HG03469 (cell line): Measurements from ENCODE around the gene IDH3G.

Experiments used
- ATAC-seq: cut with Tn5 transposase; IDR thresholded peaks from one replicate; pipeline ENCODE4 v1.9.1; 2021; ENCODE audit warnings: mild to moderate bottlenecking, moderate library complexity, moderate number of reproducible peaks; ENCODE audit not compliant: unreplicated experiment

The IDH3G gene

GRCh38 chrX:153773741-153774575 lies 20.2 kb downstream of the IDH3G start:
- ATAC-seq: no peak

GRCh38 chrX:153773218-153773611 lies 21.0 kb downstream of the IDH3G start:
- no peak for ATAC-seq

DNA sequence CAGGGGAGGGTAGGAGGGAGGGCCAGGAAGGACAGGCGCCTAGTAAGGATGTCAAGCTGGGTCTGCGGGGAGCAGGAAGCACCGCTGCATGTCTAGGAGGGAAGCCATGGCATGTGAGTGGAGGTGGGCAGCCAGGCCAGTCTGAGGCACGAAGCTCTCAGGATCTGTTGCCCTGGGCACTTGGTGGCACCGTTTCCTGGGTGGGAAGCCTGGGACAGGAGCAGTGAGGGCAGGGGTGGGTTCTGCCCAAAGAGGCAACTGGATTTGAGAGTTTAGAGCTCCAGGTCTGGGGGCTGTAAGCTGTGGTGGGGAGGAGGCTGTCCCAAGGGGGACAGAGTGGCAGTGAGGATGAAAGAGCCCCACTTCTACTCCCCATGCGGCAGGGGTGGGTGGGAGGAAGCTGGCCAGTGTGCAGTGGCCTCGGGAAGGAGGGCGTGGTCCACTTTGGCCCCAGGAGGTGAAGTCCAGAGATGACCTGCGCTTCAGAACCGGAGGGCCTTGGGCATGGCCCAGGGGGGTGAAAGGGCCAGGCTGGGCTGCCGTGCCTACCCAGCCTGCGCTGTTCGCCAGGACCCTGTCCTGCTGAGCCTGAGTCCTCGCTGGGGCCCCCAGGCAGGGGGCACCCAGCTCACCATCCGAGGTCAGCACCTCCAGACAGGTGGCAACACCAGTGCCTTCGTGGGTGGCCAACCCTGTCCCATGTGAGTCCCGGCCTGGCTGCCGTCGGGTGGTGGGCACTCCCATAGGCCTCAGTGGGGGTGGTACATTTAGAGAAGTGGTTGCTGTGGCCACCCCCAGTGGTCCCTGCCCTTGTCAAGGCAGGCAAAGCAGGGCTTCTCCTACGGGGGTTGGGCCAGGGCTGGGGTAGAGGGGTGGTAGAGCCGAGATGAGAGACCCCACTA lies 21.6 kb downstream of the IDH3G start:
- no peak for ATAC-seq

- no peak for ATAC-seq
These were observed 22.5 kb downstream of the IDH3G start for GRCh38 chrX:153771415-153772315.

DNA sequence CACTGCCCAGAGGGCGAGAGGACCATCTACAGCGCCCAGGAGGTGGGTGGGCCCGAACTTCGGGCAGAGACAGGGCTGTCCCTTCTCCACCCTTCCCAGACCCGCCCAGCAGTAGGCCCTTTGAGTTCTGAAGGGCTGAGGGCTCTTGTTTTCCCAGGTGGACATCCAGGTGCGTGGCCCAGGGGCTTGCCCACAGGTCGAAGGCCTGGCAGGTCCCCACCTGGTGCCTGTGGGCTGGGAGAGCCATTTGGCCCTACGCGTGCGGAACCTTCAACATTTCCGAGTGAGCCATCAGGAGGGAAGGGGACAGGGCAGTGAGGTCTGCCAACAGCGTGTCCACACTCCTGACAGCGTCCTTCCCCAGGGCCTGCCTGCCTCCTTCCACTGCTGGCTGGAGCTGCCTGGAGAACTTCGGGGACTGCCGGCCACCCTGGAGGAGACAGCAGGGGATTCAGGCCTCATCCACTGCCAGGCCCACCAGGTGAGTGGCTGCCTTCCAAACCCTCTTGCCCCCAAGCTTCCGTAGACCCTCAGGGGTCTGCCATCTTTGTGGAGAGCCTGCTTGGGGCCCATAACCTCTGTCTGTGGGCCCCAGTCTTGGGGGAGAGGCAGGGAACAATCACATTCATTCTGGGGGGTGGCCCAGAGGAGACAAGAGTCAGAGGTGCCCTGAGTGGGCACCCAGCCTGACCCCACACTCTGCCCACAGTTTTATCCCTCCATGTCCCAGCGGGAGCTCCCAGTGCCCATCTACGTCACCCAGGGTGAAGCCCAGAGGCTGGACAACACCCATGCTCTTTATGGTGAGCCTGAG lies 23.4 kb downstream of the IDH3G start:
- ATAC-seq: no peak

DNA sequence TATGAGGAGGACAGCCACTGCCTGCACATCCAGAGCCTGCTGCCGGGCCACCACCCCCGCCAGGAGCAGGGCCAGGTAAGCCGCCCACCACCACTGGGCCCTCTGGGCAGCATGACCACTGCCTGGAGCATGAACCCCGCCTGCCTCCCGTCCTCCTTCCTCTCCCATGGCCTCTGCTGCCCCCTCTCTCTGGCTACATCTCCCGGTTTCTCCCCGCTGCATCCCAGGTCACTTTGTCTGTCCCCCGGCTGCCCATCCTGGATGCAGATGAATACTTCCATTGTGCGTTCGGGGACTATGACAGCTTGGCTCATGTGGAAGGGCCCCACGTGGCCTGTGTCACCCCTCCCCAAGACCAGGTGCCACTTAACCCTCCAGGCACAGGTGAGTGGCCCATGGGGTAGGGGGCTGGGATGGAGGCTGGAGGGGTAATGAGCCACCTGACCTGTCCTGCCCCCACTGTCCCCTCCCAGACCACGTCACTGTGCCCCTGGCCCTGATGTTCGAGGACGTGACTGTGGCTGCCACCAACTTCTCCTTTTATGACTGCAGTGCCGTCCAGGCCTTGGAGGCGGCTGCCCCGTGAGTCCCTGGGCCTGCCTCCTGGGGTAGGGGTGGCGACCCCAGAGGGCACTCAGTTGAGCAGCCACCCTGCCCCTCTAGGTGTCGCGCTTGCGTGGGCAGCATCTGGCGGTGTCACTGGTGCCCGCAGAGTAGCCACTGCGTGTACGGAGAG lies 24.1 kb downstream of the IDH3G start:
- no peak for ATAC-seq

- ATAC-seq: no peak
These were observed 24.9 kb downstream of the IDH3G start for GRCh38 chrX:153769158-153769864.

- ATAC-seq: no peak
These were observed 25.6 kb downstream of the IDH3G start for GRCh38 chrX:153768311-153769157.

GRCh38 chrX:153767674-153768055 lies 26.5 kb downstream of the IDH3G start:
- ATAC-seq: no peak

GRCh38 chrX:153766871-153767673 lies 27.1 kb downstream of the IDH3G start:
- no peak for ATAC-seq

DNA sequence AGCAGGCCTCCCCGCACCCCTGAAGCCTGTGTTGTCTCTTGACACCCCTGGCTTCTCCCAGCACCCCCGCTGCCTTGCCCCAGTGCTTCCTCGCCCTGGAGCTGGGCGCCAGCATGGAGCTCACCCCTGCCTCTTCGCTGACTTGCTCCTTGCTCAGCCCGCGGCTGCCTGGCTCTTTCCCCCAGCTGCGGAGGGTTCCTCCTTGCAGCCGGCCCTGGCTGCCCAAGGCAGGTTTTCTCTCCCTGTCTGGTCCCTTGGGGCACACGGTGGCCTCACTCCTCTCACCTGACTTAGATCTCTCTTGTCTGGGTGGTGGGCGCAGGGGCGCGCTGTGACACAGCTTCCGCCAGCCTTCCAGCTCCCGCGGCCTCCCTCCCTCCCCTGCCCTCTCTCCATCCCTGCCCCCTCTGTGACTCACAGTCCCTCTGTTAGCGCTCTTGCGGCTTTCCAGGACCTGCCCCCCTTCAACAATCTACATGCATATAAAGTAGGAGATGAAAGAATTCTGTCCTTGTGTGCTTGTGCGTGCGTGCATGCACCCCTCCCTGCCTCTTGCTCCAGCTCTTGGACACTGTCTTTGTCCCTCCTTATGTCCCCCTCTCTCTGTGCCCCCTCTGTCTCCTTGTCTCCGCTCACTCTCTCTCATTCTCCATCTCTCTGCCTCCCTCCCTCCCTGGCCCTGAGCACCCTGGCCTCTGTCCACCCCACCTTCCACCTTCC lies 27.9 kb downstream of the IDH3G start:
- ATAC-seq: no peak

- ATAC-seq: no peak
These were observed 28.8 kb downstream of the IDH3G start for GRCh38 chrX:153765138-153766079.

DNA sequence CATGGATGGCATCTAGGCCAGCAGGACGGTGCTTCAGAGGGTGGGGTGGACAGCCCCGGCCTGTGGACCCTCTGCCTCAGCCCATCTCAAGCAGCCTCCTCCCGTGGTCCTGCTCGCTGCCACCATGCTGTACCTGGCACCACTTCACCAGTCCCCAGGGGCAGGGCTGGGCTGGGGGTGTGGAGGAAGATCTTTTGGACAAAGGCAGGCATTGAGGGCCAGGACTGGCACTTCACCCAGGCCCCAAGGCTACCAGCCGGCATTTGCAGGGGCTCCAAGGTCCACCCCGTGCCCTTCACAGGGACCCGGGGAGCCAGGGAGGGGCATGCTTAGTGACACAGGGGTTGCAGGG lies 29.4 kb downstream of the IDH3G start:
- no peak for ATAC-seq

- ATAC-seq: peak; percentile 46
These were observed 30.0 kb downstream of the IDH3G start, which contains the start of gene PLXNB3 for GRCh38 chrX:153763989-153764755. Gene PLXNB3 (plus strand): TSS chrX:153764249. CDS start chrX:153765536, 1,287 bp downstream.
